GM21619 (cell line): ENCODE data around the gene AIRE.
"Not testable (repeated sequence)": the region's sequence is repeated elsewhere in the genome, so short reads cannot be mapped to it uniquely, and the experiment has no call there.

Experiments used
- ATAC-seq: cut with Tn5 transposase; IDR thresholded peaks from one replicate; pipeline ENCODE4 v1.9.1; 2021; ENCODE audit not compliant: unreplicated experiment

Gene AIRE

DNA sequence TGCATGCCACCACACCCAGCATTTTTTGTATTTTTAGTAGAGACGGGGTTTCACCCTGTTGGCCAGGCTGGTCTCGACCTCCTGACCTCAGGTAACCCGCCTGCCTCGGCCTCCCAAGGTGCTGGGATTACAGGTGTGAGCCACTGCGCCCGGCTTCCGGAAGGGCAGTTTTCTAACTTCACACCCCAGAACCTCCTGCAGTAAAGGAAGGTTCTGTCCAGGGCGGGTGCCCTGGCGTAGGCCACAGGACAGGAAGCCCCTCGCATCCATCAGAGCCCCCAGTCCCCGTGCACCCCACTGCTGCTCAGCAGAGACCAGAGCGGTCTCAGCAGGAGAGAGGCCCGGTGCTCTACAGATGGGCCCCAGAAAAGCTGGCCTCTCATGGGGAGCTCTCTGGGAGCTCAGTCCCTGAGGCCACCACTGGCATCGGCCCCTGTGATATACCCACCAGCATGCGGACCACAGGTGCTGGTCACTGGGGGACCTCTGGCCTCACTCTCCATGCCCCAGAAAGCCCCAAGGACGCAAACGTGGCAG is 19.9 kb upstream of the AIRE start:
- no peak for ATAC-seq

DNA sequence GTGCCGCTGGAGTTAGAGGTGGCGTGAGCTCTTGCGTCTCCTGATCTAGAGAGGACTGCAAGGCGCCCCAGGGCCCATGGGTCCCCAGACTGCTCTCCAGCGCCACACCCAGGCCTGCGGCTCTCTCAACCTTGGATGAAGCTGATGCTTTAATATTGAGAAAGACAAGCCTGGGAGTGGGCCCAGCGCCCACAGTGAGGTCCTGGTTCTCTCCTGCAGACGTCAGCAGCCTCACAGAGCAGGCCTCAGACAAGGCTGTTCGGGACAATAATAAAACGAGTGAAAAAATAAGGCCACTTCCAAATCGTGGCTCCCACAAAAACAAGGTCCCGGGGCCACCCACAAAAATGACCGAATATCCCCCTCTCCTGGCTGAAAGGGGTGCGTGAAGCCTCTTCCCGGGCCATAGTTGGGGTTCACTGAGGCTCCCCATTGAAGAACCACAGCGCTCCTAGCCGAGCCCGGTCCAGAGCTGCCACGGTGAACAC is 18.0 kb upstream of the AIRE start:
- no peak for ATAC-seq

DNA sequence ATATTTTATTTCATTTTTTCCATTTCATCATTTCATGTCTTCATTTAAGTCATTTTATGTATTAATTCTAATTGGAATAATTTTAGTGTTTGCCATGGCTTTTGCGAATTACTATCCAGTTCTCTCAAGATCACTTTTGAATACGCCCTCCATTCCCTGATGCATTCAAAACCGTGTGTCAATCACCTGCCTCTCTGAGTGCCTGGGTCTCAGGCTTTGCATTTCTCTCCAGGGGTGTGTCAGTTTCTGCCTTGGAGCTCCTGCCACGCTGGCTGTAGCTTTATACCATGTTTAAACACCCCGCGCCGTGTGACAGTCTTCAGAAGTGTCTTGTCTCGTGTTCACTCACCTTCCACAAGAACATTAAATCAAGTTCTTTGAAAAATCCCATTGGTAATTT is 16.6 kb upstream of the AIRE start:
- no peak for ATAC-seq

DNA sequence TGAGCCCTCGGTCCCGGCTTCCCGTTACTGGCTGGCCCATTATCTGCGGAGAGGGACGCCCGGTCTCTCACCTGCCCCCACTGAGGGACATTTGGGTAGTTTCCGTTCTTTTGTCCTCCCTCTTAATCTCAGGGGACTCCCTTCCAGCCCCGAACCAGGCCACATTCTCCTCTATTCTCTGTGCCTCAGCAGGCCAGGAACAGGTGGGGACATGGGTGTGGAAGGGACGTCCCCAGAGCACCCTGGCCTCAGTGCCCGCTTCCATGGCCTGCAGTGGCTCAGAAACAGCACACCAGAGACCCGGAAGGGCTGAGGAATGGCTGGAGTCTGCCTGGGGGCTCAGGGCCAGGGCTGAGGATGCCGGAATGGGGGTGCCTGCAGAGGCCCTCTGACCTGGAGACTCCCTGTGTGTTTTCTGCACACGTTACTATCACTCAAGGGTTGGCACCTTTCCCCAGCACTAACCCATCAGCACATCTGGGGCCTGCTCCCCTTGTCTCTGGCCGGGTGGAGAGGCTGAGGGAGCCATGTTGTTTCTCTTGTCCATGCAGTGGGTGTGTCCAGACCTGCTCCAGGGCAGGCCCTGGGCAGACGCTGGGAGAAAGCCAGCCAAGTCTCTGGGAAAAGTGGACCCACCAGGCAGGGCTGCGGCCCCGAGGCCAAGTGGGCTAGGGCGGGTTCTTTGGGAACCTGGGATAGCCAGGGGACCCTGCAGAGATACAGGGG is 14.0 kb upstream of the AIRE start:
- ATAC-seq: no peak

DNA sequence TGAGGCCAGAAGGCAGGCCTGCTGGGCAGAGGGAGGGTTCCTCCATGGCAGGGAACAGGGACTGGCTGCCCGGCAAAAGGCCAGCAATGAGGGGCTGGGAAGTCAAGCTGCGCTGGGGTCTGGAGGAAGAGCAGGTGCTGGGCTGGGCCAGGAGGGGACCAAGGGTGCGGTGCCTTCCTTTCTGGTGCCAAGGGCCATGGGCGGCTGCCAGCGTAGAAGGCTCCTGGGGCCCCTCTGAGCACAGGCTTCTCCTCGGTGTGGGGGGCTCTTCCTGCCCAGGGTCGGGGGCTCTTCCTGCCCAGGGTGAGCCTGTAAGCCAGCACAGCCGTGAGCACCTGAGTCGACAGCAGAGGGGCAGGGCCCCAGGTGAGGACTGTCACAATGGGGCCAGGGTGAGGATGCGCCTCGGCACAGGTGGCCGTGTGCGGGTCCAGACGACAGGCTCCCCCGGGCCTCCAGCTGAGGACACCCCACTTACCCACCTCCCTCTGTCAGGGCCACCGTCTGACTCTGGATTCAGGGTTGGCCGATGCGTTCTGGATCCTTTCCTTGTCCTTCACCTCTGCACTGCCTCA is 13.3 kb upstream of the AIRE start:
- ATAC-seq: no peak

DNA sequence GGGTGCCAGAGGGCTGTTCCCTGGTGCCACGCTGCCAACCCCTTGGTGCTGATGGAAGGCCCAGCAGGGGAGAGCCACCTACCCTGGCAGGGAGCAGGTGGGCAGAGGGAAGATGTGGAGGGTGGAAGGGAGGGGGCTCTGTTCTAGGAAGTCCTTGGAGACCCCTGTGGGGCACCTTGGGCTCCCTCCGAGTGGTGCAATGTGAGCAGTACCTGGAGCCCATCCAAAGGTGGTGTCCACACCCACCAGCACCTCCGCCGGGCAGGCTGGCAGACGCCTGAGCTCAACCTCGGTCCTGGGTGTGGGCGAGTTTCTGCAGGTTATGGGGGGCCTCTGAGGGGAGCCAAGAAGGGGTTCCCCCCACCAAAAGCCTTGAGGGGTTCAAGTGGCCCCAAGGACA is 12.6 kb upstream of the AIRE start:
- no peak for ATAC-seq

DNA sequence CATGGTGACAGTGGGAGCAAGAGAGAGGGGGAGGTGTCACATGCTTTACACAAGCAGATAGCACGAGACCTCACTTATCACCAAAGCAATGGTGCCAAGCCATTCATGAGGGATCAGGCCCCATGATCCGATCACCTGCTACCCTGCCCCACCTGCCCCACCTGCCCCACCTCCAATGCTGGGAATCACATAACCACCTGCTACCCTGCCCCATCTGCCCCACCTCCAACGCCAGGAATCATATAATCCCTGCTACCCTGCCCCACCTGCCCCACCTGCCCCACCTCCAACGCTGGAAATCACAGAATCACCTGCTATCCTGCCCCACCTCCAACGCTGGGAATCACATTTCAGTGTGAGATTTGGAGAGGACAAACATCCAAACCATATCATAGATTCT is 10.6 kb upstream of the AIRE start:
- no peak for ATAC-seq

DNA sequence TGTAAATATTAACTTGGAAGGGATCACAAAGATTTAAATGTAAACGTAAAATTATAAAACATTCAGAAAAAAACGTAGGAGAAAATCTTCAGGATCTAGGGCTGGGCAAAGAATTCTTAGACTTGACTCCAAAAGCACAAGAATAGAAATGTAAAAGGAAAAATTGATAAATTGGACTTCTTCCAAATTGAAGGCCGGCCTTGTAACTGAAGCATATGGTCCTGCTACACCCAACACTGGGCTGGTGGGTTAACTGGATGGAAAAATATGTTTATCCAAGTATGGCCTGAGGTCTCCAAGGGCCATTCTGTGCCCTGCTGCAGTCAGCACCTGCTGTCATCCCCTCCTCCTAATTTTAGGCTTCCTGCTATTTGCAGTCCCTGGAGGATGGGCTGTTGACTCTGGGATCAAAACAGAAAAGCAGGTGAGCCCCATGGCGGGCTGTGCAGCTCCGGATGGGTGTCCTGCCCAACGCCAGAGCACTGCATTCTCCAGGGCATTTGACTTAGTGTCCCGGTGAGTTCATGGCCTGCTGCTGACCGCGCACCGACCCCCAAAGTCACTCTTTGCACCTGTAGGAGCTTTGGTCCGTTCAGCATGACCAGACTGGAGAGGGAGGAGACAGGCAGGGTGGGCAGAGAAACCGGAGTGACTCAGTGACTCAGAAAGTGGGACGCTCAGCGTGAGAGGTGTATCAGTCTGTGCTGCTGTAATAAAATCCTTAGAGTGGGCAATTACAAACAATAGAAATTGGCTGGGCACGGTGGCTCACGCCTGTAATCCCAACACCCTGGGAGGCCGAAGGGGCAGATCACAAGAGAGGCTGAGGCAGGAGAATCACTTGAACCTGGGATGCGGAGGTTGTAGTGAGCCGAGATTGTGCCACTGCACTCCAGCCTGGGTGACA is 6.1 kb upstream of the AIRE start:
- ATAC-seq: no peak

DNA sequence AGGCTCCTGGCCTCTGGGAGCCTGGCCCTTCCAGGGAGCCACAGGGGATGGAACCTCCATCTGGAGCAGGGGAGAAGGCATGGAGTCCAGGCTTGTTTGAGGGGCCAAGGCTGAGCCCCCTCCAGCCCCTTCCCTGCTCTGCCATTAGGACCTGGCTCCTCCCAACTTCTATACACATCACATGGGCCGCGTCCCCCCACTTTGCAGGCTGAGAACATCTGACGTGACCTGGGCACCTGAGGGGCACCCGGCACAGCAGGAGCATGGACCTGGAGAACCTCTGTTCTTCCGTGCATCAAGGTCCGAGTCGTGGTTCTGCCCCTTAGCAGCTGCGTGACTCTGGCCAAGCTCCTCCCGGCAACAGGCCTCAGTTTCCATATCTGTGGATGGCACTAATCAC is 3.9 kb upstream of the AIRE start:
- no peak for ATAC-seq

DNA sequence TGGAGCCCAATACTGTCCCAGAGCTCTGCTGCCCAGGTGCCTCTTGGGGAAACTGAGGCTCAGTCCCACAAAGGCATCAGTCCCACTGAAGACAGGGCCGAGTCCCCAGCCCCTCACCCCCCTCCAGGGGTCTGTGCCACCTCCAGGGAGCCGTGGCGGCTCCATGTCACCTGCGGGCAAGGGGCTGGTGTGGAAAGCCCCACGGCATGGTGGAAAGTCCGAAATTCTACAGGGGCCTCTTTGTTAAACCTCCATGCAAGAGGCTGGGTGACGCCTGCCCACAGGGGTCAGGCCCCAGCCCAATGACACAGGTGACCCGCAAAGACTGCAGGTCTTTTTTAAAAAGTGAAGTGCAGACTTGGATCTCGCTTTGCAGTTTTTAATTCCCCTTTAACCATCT is 3.3 kb upstream of the AIRE start:
- no peak for ATAC-seq

DNA sequence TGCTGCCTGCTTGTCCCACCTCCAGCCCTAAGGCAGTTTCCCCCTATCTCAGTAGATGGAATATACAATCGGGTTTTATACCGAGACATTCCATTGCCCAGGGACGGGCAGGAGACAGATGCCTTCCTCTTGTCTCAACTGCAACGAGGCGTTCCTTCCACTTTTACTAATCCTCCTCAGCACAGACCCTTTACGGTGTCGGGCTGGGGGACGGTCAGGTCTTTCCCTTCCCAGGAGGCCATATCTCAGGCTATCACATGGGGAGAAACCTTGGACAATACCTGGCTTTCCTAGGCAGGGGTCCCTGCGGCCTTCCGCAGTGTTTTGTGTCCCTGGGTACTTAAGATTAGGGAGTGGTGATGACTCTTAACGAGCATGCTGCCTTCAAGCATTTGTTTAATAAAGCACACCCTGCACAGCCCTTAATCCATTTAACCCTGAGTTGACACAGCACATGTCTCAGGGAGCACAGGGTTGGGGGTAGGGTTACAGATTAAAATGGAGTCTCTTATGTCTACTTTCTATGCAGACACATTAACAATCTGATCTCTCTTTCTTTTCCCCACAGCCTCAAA is 2.4 kb upstream of the AIRE start:
- ATAC-seq: not testable (repeated sequence)

DNA sequence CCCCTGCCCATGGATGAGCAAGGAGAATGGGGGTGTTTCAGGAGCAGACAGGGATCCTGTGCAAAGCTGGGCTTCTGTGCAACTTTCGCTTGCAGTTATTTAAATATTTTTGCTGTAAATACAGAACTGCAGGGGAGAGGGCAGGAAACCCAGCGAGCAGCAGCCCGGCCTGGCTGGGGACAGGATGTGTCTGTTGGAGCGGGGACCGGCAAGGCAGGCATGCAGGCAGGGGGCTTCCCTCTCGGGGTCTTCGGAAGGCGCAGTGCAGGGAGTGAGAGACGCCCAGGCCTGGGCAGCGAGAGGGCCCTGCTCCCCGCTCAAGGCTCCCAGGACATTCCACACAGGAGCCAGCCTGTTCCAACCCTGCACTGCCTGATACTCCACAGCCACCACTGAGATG is 1.7 kb upstream of the AIRE start:
- ATAC-seq: no peak

DNA sequence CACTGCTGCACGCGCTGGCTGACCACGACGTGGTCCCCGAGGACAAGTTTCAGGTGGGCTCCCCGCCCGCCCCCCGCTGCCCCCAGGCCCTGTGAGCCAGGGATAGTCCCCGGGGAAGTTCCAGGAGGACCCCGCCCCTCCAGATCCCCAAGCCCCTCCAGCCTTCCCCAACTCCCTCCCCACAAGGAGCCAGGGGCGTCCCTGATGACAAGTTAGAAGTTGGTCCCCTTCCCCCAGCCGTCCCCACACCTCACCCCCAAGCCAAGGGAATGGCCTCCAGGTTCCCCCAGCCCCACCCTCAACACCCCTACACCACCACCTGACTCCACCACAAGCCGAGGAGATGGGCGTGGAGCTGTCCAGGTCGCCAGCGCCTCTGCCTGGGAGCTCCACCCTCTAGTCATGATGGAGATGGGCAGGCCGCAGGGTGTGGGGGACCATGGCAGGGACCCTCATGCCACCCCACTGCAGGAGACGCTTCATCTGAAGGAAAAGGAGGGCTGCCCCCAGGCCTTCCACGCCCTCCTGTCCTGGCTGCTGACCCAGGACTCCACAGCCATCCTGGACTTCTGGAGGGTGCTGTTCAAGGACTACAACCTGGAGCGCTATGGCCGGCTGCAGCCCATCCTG is 525 bp downstream of the AIRE start:
- no peak for ATAC-seq

DNA sequence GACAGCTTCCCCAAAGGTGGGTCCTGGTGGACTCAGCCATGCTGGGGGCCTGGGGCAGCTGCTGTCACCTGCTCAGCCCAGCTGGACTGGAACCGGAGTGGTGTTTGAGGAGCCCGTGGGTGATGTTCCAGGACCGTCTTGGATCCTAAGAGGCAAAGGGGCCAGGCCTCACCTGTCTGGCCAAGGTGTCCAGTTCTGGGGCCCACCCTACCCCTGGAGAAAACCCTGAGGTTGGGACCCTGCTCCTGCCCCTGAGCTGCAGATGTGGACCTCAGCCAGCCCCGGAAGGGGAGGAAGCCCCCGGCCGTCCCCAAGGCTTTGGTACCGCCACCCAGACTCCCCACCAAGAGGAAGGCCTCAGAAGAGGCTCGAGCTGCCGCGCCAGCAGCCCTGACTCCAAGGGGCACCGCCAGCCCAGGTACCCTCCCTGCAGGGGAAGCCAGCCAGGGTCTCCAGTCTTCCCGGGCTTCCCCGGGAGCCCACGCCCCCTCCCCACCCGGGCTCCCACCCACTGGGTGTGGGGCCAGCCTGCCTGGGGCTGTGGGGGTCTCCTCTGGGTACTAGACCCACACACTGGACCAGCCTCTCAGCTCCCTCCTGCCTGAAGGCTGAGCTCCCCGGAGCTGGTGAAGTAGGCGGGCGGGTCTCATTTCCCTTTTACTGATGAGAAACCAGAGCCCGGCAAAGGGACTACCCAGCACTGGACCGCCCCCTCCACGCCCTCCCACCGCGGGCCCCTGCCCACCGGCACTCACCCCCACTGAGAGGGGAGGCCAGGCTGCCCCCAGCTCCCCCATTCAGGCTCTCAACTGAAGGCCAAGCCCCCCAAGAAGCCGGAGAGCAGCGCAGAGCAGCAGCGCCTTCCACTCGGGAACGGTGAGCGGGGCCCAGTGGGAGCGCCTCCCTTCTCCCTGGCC is 1.3 kb downstream of the AIRE start:
- ATAC-seq: no peak

DNA sequence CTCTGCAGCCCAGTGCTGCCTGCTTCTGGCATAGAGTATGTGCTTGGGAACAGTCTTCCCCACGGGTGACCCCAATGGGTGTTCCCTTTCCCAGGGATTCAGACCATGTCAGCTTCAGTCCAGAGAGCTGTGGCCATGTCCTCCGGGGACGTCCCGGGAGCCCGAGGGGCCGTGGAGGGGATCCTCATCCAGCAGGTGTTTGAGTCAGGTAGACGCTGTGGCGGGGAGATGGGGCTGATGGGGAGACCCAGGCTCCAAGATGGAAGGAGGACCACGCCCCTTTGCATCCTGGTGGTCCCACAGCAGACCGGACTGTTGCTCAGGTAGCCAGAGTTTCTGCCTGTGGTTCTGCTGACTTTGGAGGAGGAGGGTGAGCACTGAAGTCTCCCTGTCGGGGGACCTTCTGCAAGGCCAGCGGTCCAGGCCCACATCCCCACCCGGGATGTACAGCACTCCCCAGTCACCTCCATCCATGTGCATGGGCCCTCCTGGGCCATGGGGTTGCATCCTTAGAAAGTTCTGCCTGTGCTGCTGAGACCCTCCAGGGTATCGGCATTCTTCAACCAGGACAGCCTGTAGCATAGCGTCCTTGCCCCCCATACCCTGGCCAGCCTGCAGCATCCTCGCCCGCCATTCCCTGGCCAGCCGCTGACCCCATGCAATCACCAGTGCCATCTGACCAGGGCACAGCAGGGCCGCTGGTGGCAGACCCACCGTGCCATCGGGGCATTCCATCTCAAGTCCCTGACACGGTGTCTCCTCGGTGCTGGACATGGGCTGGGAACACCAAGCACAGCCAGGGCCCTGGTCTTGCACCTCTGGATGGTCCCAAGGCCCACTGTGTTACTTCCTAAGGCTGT is 2.8 kb downstream of the AIRE start:
- ATAC-seq: no peak

DNA sequence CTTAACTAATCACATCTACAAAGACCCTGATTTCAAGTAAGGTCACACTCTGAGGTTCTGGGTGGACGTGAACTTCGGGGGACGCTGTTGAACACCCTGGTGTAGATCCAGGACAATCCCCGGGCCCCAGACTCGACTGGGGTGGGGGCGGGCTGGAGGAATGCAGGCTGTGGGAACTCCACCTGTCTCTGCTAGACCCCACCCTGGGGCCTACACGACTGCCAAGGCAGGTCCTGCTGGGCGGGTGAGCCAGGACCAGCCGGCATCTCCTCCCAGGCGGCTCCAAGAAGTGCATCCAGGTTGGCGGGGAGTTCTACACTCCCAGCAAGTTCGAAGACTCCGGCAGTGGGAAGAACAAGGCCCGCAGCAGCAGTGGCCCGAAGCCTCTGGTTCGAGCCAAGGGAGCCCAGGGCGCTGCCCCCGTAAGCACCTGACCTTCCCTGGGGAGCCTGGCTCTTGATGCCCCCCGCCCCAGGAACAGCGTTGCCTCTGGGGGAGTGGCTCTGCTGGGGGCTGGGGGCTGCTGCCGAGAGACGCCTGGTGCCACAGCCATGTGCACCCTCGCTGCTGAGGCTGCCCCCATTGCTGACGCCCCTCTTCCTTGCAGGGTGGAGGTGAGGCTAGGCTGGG is 3.8 kb downstream of the AIRE start:
- no peak for ATAC-seq

DNA sequence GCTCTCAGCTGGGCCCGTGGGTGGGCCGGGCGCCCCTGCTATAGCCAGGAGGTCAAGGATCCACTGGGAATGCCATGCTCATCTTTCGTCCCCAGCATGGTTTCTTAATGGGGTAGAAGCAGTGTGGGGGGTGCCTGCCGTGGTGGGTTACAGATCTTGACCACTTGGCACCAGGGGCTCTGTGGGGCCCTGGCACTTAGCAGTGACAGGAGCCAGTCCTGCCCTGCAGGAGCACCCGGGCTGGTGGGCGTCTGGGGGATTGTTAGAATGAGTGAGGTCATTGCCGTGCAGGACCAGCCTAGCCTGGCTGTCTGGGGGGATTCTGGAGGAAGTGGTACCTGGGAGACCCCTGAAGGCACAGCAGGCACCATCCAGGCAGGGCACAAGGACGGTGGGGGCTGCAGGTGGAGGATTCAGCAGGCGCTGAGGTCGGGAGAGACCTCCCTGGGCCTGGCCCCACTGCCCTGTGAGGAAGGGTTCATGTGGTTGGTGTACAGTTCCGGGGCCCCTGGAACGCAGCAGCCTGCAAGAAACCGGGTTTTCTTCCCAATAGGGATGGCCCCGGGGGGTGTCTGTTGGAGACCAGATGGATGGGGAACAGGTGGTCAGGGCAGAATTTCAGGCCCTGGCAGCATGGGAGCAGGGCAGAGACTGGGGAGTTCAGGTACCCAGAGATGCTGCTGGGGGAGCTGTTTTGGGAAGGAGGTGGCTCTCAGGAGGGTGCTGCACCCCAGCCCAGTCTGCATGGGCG is 4.8 kb downstream of the AIRE start:
- no peak for ATAC-seq
